HG02610 (cell line): Measurements from ENCODE around the gene GLA.

ENCODE experiments used
- ATAC-seq: cut with Tn5 transposase; IDR thresholded peaks from one replicate; pipeline ENCODE4 v1.9.1; 2021; ENCODE audit warnings: mild to moderate bottlenecking, moderate library complexity; ENCODE audit not compliant: unreplicated experiment

GLA gene

GRCh38 chrX:101407748-101408531 is at the start of gene GLA, which contains the start of gene HNRNPH2:
Gene GLA, minus strand, starts transcription at chrX:101407925. Its CDS starts 22 bp downstream, at chrX:101407903.
Gene HNRNPH2, plus strand, starts transcription at chrX:101408222. Its CDS starts 3,767 bp downstream, at chrX:101411989.
- ATAC-seq, result peak; percentile 95

- no peak for ATAC-seq
Measured at GRCh38 chrX:101452056-101452455, 44.3 kb upstream of the GLA start.

GRCh38 chrX:101450961-101451360 is 43.2 kb upstream of the GLA start:
- no peak for ATAC-seq

- ATAC-seq, result no peak
Measured at GRCh38 chrX:101450085-101450484, 42.4 kb upstream of the GLA start.

GRCh38 chrX:101449279-101449678 is 41.6 kb upstream of the GLA start:
- no peak for ATAC-seq

- ATAC-seq, result no peak
Measured at GRCh38 chrX:101442085-101442484, 34.4 kb upstream of the GLA start.

GRCh38 chrX:101430457-101431078 is 22.8 kb upstream of the GLA start:
- ATAC-seq, result peak; percentile 97

- peak; percentile 81 for ATAC-seq
Measured at GRCh38 chrX:101429934-101430333, 22.2 kb upstream of the GLA start.

- ATAC-seq, result no peak
Measured at GRCh38 chrX:101427954-101428353, 20.2 kb upstream of the GLA start.

- no peak for ATAC-seq
Measured at GRCh38 chrX:101419489-101419888, 11.8 kb upstream of the GLA start.

- peak; percentile 48 for ATAC-seq
Measured at GRCh38 chrX:101417981-101418841, 10.5 kb upstream of the GLA start.

- no peak for ATAC-seq
Measured at GRCh38 chrX:101417190-101417589, 9.5 kb upstream of the GLA start.

GRCh38 chrX:101416691-101417090 is 9.0 kb upstream of the GLA start:
- ATAC-seq, result no peak

- peak; percentile 61 for ATAC-seq
Measured at GRCh38 chrX:101415180-101416145, 7.7 kb upstream of the GLA start.

GRCh38 chrX:101411984-101412383 is 4.3 kb upstream of the GLA start:
- ATAC-seq, result no peak

- no peak for ATAC-seq
Measured at GRCh38 chrX:101410461-101410860, 2.7 kb upstream of the GLA start.

GRCh38 chrX:101409043-101409442 is 1.3 kb upstream of the GLA start:
- ATAC-seq, result no peak

GRCh38 chrX:101408532-101408841 is 762 bp upstream of the GLA start:
- ATAC-seq, result no peak

GRCh38 chrX:101407167-101407747 is 468 bp downstream of the GLA start:
- ATAC-seq, result peak; percentile 7

- no peak for ATAC-seq
Measured at GRCh38 chrX:101399825-101400224, 7.9 kb downstream of the GLA start.
